Measurements from ENCODE around the gene AWAT2.

AWAT2 gene, protein sequence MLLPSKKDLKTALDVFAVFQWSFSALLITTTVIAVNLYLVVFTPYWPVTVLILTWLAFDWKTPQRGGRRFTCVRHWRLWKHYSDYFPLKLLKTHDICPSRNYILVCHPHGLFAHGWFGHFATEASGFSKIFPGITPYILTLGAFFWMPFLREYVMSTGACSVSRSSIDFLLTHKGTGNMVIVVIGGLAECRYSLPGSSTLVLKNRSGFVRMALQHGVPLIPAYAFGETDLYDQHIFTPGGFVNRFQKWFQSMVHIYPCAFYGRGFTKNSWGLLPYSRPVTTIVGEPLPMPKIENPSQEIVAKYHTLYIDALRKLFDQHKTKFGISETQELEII

DNA sequence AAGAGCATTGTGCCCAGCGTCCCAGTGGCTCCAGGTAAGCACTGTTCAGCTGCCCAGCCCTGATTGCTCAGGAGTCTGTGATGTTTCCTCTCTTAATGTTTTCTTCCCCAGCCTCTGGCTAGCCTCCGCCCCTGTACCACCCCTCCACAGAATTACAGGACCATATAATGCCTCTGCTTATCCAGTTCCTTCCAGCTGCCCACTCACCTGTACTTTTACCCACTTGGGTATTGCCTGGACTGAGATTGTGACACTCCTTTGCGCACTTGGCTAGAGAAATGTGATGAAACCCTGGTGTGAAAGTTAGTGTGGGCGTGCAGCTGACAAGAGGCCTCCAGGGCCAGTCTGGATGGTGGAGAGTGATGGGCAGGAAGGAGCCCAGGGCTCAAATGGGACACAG lies at the start of gene AWAT2:
TSS of gene AWAT2 (minus strand) at position 14 of the 400 bp plus-strand sequence. CDS start at position 8, 6 bp downstream.
- no peak for FAIRE-seq

DNA sequence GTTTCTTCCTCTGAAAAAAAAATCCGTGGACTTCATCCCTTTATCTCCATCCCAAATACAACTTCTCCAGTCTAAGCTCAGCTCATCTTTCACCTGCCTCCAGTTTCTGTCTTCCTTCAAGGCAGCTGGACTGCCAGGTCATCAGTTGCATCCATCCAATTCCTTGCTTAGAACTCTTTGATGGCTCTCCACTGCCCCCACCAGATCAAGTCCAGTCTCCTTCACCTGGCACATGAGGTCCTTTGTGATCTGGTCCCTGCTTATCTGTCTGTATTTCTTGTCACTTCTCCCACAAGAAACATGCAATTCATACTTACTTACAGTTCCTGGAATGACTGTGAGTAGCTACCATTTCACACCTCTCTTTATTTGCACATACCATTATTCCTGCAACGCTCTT lies 46.3 kb upstream of the AWAT2 start:
- no peak for FAIRE-seq

DNA sequence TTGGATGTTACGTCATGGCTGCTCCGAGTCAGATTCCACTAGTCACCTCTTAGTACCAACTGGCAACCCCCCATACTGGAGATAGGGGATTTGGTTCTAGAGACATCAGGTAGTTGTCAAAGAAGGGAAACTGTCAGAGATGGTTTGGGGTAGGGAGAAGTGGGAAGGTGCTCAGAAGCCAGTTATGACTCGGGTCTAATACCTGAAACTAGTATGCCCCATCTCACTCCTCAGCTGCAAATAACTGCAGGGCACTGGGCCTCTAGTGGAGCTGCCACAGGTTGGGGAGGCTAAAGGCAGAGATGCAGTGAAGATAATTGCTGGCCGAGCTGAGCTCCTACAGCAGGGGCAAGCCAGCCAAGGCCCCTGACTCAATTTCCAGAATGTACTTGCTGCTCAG lies 42.5 kb upstream of the AWAT2 start:
- FAIRE-seq = no peak

DNA sequence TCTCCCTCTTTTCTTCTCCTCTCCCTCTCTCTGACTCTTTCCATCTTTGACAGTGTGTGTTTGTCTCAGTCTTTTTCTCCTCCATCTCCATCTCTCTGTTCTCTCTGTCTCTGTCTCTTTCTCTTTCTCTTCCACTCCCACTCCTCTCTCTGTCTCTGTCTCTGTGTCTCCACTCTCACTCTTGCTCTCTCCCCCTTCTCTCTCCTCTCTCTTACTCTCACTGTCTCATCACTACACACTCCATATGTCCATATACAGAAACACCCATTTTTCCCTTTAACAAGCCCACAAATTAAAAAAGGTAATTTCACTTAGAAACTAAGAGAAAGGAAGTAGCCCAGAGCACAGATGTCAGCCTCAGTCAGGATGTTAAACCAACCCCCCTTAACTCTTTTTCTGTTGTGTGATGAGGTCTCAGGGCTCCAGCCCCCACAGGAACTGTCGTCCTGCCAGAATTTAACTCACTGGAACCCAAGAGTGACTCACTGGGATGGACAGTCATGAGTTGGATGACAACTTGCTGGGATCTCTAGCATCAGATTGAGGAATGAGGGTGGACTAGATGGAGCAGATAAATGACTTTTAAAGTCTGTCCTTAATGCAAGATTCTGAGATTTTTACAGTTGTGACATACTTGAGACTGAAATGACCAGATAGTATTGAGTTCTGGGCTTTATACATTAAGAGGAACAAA lies 40.0 kb upstream of the AWAT2 start:
- FAIRE-seq = no peak

DNA sequence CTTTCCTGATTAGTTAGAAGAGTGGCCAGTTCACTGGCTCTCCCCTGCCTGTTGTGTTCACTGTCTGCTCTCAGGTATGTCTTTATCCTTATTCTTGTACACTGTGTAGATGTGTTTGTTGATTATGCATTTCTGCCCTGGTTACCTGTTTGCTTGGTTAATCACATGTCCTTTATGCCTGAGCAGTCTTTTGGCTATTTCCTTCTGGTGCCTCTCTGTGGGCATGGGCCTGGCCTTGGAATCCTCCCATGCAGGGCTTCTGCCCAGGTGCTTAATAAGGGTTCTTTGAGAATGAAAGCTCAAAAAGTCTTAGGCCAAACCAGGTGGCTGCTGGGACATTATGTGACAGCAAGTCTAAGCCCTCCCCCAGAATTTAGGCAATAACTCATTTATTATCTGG lies 39.0 kb upstream of the AWAT2 start:
- FAIRE-seq = no peak

DNA sequence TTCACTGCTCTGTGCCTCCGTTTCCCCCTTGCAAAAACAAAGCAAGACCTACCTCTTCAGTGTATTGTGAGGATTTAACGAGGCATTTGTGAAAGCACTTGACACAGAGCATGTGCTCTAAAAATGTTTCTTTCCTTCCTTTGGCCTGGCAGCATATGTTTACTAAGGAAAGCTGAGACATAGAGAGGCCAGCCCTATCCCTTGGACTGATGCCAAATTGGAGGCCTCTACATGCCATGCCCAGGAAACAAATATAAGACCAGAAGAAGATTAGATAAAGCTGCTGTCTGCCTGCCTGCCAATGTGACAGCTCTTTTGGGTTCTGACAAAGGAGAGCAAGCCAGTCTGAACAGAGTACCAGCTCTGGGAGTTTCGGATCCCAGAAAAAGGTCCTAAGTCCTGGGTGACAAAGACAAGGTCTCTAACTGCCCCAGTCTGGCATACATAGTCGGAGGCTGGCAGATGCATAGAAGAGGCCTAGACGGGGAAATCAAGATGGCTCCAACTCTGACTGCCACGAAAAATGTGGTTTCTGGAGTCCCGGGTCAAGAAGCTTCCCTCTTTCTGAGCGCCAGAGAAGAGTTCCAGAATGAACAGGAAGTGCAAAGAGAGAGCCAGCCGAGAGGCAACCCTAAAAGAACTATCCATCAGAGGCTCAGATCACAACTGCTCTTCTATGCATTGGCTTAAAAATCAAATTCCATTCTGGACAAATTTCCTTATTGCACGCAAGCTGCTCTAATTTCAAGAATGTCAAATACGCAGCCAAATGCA lies 38.3 kb upstream of the AWAT2 start:
- FAIRE-seq = no peak

DNA sequence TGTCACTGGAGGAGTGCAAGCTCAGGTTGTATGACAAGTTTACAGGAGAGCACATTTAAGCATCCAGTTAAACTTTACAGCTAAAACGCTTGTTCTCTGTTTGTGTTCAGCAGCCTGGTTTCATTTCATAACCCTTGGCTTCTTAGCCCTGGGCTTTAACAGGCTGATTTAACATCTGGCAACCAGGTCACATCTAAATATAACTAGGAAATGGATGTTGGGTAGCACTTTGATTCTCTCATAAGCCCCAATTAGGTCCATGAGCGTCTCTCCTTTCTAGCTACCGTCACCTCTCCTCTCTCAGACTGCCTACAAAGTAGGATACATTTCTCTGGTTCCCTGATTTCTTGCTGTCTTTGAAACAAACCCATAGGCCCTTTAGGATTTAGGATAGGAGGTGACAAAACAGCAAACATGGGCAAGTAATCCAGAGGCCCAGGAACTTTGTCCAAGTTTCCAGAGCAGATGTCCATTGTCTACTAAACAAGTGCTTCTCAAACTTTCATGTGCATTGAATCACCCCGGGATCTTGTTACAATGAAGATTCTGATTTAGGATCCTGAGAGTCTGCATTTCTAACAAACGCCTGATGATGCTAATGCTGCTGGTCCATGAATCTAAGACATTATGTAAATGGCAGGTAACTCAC lies 35.0 kb upstream of the AWAT2 start:
- no peak for FAIRE-seq

DNA sequence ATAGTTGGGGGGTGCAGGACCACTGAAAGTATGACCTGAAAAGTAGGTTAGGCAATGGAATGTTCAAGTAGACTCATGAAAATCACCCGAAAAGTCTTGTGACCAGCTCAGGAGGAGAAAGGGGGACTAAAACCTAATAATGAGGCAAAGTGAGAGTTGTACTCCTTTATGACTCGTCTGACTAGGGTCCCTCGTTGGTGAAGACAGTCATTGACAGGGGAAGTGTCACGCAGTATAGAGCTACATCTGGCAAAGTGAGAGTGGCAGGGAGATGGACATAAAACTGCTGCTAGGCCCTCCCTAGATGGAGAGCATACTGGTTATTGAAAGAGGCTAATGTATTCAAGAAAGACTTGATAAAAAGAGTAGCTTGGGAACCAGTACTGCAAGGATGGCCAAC lies 33.0 kb upstream of the AWAT2 start:
- no peak for FAIRE-seq

DNA sequence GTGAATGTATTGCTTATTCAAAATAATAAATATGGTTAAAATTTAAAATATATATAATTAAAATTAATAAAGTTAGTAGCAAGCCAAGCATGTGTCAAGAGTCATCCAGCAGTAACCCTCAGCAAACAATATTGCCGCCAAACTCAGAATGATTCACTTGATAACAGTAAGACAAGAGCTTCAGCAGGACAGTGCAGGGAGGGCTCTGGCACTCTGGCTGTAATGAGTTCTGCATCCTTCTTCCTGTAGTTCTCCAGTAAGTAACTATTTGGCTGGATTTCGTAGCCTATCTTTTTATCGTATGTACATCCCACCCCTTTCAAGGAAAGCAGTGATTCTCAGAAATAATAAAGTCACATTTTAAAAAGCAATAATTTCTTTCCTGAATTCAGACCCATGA lies 30.1 kb upstream of the AWAT2 start:
- no peak for FAIRE-seq

DNA sequence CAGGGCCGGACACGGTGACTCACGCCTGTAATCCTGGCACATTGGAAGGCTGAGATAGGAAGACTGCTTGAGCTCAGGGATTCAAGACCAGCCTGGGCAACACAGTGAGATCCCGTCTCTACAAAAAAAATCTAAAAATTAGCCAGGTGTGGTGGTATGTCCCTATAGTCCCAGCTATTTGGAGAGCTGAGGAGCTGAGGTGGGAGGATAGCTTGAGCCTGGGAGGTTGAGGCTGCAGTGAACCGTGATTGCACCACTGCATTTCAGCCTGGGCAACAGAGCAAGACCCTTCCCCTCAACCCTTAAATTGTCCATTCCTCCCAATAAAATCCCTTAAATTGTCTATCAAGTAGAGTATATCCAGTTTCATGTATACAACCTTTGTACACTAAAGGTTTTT lies 29.6 kb upstream of the AWAT2 start:
- FAIRE-seq = no peak

DNA sequence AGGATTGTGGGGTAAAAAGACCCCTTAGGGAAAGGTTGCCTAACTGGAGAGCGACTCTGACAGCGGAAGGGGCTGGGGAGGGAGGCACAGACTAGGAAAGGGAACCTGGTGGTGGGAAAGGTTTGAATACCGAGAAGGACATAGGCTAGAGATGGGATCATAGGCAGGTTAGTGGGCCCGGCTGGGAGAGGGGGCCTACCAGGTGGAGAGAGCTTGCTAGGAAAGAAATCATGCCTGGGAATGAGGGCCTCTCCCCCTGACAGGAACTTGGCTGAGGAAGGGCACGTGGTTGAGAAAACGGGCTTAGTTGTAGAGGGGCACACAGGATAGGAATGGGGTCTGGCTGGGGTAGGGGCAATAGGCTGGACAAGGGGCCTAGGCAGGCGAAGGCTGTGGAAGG lies 16.9 kb upstream of the AWAT2 start:
- no peak for FAIRE-seq

DNA sequence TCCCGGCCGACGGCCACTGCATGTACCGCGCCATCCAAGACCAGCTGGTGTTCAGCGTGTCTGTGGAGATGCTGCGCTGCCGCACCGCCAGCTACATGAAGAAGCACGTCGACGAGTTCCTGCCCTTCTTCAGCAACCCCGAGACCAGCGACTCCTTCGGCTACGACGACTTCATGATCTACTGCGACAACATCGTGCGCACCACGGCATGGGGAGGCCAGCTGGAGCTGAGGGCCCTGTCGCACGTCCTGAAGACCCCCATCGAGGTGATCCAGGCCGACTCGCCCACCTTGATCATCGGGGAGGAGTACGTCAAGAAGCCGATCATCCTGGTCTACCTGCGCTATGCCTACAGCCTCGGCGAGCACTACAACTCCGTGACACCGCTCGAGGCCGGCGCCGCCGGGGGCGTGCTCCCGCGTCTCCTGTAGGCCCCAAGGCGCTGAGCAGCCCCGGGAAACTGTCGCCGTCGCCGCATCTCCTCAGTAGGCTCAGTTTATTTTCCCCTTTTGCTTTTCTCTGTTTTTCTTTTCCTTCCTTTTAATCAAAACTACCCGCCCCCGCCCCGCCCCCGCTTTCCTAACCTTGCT lies 13.3 kb upstream of the AWAT2 start:
- FAIRE-seq = no peak

DNA sequence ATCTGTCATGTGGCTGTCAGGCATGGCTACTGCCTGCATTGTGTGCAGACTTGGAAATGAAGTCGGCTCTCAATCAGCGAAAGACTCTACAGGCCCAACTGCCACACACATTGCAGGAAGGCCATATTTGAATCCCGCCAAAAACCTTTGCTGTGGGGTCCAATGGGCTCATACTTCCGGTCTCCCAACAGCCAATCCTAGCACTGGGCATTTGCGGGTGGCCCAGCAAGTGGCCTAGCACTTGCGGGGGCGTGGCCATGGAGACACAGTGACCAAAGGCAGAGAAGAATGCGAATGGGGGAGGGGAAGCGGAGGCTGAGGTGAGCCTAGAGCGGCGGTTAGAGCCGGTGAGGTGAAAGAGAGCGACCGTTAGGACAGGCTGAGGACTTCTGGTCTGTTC lies 12.3 kb upstream of the AWAT2 start, which contains the start of gene OTUD6A:
TSS of gene OTUD6A (plus strand) at position 382 of the 400 bp plus-strand sequence. CDS start 68 bp downstream, outside the sequence.
- no peak for FAIRE-seq

DNA sequence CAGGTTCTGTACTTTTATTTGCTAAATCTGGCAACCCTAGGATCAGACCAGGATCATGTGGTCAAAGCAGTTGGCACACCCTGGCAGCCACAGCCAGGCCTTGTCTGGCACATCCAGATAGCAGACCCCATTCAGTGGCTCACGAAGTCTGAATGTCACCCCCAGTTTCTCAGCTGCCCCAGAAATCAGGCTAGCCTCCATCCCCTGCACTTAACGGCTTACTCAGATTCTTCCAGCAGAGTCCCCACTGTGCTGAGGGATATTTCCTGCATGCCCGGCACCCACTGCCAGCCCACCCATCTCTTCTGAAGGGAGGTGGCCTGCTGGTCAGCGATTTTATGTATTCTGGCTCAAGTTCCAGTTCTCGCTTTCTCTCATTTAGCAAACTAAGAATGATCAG lies 4.7 kb upstream of the AWAT2 start:
- no peak for FAIRE-seq

DNA sequence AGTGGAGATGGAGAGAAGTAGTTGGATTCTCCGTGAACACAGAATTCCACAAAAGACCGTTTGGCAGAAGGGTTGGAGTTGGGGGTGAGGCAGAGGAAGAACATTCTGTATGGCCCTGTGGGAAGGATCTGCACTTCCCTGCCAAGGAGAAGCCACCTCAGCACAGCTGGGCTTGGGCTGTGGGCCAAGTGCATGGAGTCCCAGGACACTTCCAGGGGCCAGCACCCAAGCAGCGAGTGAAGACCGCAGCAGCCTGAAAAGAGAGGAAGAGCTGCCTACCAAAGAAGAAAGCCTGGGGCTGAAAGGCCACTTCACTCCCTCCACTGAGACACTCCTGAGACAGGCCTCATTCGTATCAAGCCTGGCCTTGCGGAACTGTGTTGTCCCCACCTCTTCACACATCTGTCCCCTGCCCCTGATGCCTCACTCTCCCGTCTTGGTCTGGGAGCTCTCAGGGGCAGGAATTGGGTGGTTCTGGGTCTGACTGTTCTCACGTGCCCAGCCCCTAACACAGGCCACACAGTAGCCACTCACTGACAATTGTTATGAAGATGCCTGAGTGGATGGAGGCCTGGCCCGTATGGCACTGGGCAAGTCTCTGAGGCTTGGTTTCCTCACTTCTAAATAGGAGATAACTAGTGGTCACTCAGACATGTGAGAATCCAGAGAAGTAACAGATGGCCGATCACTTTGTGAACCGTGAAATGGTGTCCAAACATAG lies 3.3 kb upstream of the AWAT2 start:
- no peak for FAIRE-seq

DNA sequence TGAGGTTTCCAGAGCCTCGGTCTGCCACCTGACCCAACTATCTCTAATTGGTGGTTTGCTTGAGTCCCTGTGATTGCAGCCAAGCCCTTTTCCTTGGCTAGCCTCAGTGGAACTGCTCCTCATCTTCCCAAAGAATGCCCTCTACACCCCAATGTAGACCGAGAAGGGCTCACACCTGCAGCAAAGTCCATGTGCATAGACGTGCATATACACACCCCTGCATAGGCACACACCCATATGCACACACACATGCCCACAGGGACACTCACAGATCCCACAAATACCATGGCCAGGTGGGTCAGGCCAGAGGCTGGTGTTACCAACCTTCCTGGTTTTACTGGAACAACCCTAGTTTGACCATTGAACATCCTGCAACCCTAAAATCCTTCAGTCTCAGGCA lies 332 bp downstream of the AWAT2 start:
- no peak for FAIRE-seq

DNA sequence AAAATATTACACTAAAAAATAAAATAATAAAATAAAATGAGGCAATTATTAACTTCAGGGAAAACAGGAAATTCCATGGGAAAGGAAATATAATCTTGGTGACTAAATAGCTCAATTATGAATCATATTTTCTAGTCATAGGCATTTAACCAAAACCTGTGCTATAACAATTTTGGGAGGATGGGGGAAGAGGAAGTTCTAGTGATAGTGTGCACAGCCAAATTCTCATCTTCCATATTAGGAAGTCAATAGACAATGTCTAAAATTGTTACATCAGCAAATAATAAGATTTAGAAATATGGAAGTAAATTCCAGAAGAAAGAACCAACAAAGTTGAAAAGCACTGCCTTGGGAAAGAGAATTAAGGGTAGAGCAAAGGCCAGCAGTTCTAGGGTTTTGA lies 2.8 kb downstream of the AWAT2 start:
- no peak for FAIRE-seq

DNA sequence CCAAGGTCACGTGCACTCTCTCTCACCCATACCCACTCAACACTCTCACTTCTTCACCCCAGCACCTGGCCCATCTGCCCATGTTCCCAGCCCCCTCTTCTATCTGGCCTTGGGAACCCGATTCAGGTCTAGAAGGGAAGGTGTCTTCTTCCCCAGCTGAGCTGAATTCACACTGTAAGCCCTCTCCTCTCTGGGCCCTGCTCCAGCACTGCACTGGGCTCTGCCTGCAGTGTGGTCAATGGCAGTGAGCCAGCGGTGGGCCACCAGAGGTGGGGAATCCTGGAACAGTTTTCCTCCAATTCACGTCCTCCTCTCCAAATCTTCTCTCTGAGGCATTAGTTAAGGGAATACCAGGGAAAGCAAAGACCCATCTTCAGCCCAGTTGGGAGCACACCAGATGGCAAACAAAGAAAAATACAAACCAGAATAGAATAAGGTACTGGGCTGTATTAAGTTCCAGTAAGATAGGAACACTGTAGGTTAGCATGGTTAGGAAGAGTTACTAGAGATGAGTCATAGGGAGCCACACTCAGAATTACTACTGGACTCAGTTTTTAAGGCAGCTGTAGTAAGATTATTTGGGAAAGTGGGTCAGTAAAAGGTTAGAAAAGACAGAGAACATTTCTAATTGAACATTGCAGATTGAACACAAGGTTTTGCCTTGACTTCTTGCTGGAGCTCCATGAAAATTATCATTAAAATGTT lies 5.0 kb downstream of the AWAT2 start:
- FAIRE-seq = no peak

DNA sequence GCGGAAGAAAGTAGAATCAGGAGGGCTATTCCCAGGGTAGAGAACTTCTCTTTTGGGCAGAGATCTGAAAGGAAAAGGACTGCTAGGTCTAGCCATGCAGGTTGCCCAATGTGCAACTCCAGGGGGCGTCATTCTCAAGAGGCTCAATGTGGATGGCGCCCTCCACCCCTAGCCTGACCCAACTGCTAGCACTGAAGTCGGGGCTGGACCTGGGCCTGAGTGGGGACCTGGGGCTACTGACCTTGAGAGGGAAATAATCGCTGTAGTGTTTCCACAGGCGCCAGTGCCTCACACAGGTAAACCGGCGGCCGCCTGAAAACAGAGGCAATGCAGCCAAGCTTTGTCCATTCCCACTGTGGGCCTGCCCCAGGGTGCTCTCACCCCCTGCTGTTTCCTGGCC lies 6.1 kb downstream of the AWAT2 start:
- no peak for FAIRE-seq

DNA sequence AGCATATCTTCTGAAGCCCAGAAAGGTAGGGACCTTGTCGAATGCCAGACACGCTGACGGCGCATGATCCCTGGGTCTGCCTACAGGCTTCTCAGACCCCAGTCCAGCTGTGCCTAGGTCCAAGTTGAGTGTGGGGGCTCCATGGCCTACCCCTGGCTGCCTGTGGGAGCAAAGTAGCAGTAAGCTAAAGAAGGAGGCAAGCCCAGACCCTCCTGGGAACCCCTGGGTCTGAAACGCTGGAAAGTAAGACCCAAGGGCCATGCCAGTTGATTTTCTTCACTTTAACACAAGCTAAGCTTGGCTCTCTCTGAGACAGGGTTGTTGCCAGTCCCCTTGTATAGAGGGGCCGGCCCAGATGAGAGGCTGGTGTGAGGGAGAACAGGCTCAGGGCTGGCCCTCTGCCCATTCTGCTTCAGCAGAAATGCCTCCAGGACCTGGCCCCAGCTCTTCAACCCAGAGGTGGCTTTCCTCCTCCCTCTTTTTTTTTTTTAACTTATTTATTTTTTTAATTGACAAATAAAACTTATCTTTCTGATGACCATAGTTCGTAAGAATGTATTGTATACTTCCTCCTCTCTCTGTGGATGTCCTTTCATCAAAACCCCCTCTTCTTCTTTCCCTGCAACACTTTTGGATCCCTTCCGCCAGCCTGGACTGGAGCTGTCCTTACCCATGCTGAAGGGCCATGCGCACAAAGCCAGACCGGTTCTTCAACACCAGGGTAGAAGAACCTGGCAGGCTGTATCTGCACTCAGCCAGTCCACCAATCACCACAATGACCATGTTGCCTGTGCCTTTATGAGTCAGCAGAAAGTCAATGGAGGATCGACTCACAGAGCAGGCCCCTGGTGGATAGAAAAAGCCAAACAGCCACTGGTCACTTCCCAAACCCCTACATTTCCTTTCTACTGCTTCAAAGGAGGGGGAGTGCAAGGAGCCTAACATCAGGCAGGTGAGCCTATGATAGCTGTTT lies 7.1 kb downstream of the AWAT2 start:
- no peak for FAIRE-seq

Data from A204.1 (cell line).